Femur (tissue), 1 donor: ENCODE data around the gene UGT1A7.
"Not testable (repeated sequence)": the region's sequence is repeated elsewhere in the genome, so short reads cannot be mapped to it uniquely, and the experiment has no call there.

Experiments
- DNase-seq: peaks from one replicate; pipeline ENCODE4 v3.0.0-alpha.2; 2017

Gene UGT1A7

GRCh38 chr2:233714121-233714520 is 32.4 kb downstream of the UGT1A7 start:
- DNase-seq: no peak

- no peak for DNase-seq
Observed at GRCh38 chr2:233718552-233718951, 36.9 kb downstream of the UGT1A7 start, which contains the start of gene UGT1A4. TSS of gene UGT1A4 (plus strand) at chr2:233718736. CDS start at chr2:233718821, 85 bp downstream.

GRCh38 chr2:233728723-233729301 is 47.1 kb downstream of the UGT1A7 start, which contains the start of gene UGT1A3:
TSS of gene UGT1A3 (plus strand) at chr2:233729042. CDS start at chr2:233729127, 85 bp downstream.
- DNase-seq: no peak

GRCh38 chr2:233736868-233737653 is 55.4 kb downstream of the UGT1A7 start:
- not testable (repeated sequence) for DNase-seq

GRCh38 chr2:233740870-233741269 is 59.2 kb downstream of the UGT1A7 start:
- DNase-seq: no peak

- DNase-seq: no peak
Observed at GRCh38 chr2:233743464-233744259, 62.0 kb downstream of the UGT1A7 start.

GRCh38 chr2:233745073-233745755 is 63.5 kb downstream of the UGT1A7 start:
- DNase-seq: no peak

GRCh38 chr2:233745838-233746237 is 64.1 kb downstream of the UGT1A7 start:
- not testable (repeated sequence) for DNase-seq

- DNase-seq: no peak
Observed at GRCh38 chr2:233746475-233747282, 65.0 kb downstream of the UGT1A7 start.

- no peak for DNase-seq
Observed at GRCh38 chr2:233747283-233747544, 65.5 kb downstream of the UGT1A7 start.

GRCh38 chr2:233750689-233751088 is 69.0 kb downstream of the UGT1A7 start:
- DNase-seq: not testable (repeated sequence)

- not testable (repeated sequence) for DNase-seq
Observed at GRCh38 chr2:233751212-233752009, 69.7 kb downstream of the UGT1A7 start.

GRCh38 chr2:233754872-233755611 is 73.3 kb downstream of the UGT1A7 start:
- DNase-seq: no peak

- DNase-seq: no peak
Observed at GRCh38 chr2:233756429-233757081, 74.9 kb downstream of the UGT1A7 start.

- DNase-seq: no peak
Observed at GRCh38 chr2:233758141-233758540, 76.4 kb downstream of the UGT1A7 start.

GRCh38 chr2:233758849-233759248 is 77.1 kb downstream of the UGT1A7 start:
- no peak for DNase-seq

GRCh38 chr2:233760043-233760442 is 78.3 kb downstream of the UGT1A7 start, which contains the start of gene UGT1A1:
TSS of gene UGT1A1 (plus strand) at chr2:233760270. CDS start at chr2:233760288, 18 bp downstream.
- DNase-seq: no peak

- no peak for DNase-seq
Observed at GRCh38 chr2:233761040-233761769, 79.5 kb downstream of the UGT1A7 start.

GRCh38 chr2:233764264-233764663 is 82.6 kb downstream of the UGT1A7 start:
- no peak for DNase-seq
